AG09319 (cell line): ENCODE results near the gene DHRS13.

Experiments
- DNase-seq: peaks from one replicate; pipeline ENCODE4 v3.0.0-alpha.2; 2010; ENCODE audit warnings: low read depth; ENCODE audit errors: extremely low read depth
- CTCF ChIP-seq: IDR thresholded peaks from 2 replicates; pipeline ENCODE4 v1.5.1; 2011; ENCODE audit warnings: low read depth, mild to moderate bottlenecking, inconsistent platforms, low read length, moderate library complexity

Gene DHRS13

GRCh38 chr17:28917465-28917864, 14.6 kb upstream of the DHRS13 start:
- no peak for TF ChIP-seq CTCF

DNA sequence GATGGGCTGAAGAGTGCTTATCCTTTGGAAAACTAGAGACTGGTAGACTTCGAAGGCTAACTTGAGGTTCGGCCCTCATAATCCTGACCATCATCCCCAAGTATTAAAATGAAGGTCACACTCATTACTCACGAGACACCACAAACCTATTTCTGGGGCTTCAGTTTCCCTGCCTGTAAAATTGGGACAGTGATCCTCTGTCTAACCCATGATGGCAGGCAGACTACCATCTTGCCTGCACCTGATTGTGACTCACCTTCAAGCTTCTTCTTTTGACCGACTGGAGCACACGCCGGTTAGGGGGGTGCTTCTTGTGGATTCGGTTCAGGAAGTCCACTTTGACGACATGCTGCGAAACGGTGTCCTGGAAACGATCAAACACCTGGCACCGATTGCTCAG, 14.2 kb upstream of the DHRS13 start:
- TF ChIP-seq CTCF, result no peak
- no peak for DNase-seq

More at GRCh38 chr17:28917465-28917864, 14.6 kb upstream of the DHRS13 start:
- DNase-seq, result no peak

- no peak for DNase-seq
Measured at GRCh38 chr17:28916302-28916934, 13.5 kb upstream of the DHRS13 start.

DNA sequence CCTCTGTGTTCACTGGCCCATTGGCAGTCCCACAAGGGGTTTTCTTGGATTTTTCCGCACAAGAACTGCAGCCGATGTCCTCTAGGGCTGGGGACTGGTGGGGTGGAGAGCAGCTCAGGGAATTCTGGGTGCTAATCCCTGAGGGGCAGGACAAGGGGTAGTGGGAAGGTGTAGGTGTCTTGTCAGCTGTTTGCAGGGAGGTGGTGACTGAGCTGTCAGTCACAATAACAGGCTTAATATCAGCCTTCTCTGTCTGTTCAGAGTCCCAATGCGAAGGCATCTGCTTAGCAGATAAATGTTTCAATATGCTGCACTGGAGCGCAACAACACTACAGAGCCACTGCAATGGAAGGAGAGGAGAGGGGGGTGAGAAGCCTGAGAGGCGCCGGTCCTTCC, 10.1 kb upstream of the DHRS13 start:
- TF ChIP-seq CTCF, result no peak
- DNase-seq, result no peak

More at GRCh38 chr17:28916302-28916934, 13.5 kb upstream of the DHRS13 start:
- peak; percentile 57 for TF ChIP-seq CTCF

DNA sequence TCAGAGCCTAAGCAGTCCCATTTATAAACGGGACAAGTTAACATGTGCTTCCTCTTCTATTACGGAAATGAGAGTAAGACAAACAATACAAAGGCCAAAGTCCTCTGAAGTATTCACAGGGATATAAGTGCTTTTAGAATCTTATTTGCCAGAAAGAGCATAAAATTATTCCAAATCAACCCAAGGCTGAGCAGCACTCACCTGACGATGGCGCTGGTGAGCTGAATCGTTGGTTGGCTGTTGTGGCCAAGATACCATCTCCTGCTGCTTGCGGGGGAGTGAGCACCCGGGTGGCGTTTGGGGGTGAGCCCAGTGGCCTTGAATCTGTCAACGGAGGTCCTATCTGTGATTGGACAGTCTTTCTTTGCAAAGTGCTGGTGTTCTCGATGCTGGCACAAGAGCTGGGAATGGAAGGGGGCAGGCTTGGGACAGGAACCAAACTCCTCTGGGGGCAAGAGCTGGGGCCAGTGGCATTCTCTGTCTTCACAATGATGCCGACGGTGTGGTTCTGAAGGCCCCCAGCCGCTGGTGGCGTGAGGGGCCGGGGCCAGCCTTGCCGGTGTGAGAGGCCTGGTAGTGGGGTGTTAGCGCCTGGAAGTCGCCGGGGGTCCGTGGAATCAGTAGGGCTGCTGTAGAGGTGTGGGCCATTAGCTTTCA, 9.5 kb upstream of the DHRS13 start:
- no peak for DNase-seq
- peak; percentile 3 for TF ChIP-seq CTCF

DNA sequence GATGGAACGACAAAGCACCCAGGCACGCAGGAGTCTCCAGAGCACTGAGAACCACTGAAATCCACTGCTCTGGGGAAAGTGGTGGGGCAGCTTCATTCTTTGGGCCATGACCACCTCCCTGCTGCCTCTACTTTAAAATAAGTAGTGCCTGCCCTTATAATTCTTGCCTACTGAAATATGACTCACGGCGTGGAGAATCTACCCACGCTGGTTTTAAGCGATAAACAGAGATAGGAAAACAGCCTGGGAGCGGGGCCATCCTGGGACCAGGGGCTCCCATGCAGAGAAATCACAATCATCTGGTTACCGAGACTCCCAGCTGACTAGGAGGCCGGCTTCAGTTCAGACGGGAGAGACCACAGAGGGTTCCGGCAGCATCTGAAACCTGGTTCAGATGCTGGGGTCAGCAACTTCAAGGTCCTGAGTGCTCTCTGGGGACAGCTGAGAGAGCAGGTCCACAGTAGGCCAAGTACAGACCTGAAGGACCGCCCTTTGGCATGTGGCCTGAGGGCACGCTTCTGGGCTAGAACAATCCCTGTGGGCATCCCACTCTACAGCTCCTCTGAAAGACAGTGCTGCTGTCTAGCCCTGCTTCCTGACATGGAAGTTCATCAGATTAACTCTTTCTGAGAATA, 8.6 kb upstream of the DHRS13 start:
- no peak for TF ChIP-seq CTCF
- DNase-seq, result no peak

DNA sequence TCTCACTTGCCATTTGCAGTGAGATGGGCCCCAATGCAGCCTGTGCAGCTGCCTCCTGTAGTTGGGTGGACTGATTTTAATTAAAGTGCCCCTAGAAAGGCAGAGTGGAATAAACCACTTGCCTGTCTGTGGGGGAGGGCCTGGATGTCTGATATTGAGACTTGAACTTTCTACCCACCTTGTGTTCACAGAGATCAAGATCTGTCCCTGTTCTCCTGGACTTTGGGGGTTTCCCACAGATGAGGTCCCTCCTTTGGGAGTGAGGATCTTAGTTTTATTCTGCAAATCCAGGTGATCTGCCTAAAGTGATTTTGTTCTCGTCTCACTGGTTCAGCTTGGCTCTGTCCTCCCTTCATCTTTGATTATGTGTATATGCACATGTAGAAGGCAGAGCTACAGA, 7.7 kb upstream of the DHRS13 start:
- no peak for DNase-seq
- no peak for TF ChIP-seq CTCF
